GM13977 (cell line): Measurements from ENCODE around the gene C18orf63.

Experiments used
- DNase-seq: peaks from one replicate; pipeline ENCODE4 v3.0.0; 2012; ENCODE audit warnings: low spot score
- CTCF ChIP-seq: IDR thresholded peaks from 2 replicates; pipeline ENCODE4 v1.5.1; 2012; ENCODE audit warnings: mild to moderate bottlenecking, control low read depth; ENCODE audit not compliant: insufficient read depth; ENCODE audit errors: extremely low read depth, missing control alignments
- in situ Hi-C: fragments of 300-500 bp; cut with MboI; formaldehyde crosslinking; loops from one replicate; pipeline ENCODE4 v1.12.0; 2022; ENCODE audit warnings: low sequenced_read_pairs, low pct_unique_long_range_greater_than_20kb, mixed read lengths, inconsistent platforms; ENCODE audit not compliant: unreplicated experiment

The C18orf63 gene

GRCh38 chr18:74348581-74348980 is 32.9 kb downstream of the C18orf63 start:
- no peak for DNase-seq
- in situ Hi-C loops: loop anchor here (25.0 kb wide), 1 partner anchor 161 kb away; no protein-coding TSS in a partner anchor
- TF ChIP-seq CTCF: no peak

- DNase-seq: no peak
- in situ Hi-C loops: loop anchor here (10.0 kb wide), 1 partner anchor 143 kb away; the partner anchor contains the start of gene CNDP2
- TF ChIP-seq CTCF: no peak
Measured at GRCh38 chr18:74351354-74351753, 35.7 kb downstream of the C18orf63 start.

- peak; percentile 62 for TF ChIP-seq CTCF
- in situ Hi-C loops: loop anchor here (10.0 kb wide), 1 partner anchor 142 kb away; the partner anchor contains the start of gene CNDP2
- DNase-seq: peak; percentile 21
Measured at GRCh38 chr18:74353169-74353775, 37.6 kb downstream of the C18orf63 start.

GRCh38 chr18:74356959-74357358 is 41.3 kb downstream of the C18orf63 start:
- in situ Hi-C loops: loop anchor here (10.0 kb wide), 1 partner anchor 138 kb away; the partner anchor contains the start of gene CNDP2
- TF ChIP-seq CTCF: no peak

GRCh38 chr18:74360852-74361655 is 45.4 kb downstream of the C18orf63 start:
- no peak for TF ChIP-seq CTCF
- in situ Hi-C loops: no loop called here
- DNase-seq: no peak

More at GRCh38 chr18:74356959-74357358, 41.3 kb downstream of the C18orf63 start:
- DNase-seq: no peak

- in situ Hi-C loops: no loop called here
- TF ChIP-seq CTCF: no peak
- DNase-seq: no peak
Measured at GRCh38 chr18:74367905-74368304, 52.3 kb downstream of the C18orf63 start.
